NB4 (cell line): ENCODE data around the gene LRRC41.
"Not testable (repeated sequence)": the region's sequence is repeated elsewhere in the genome, so short reads cannot be mapped to it uniquely, and the experiment has no call there.

ENCODE experiments used
- DNase-seq: peaks from one replicate; pipeline ENCODE4 v3.0.0; 2010; ENCODE audit warnings: low read depth
- H3K4me3 ChIP-seq: one replicate; pipeline ENCODE4 v1.5.1; 2011; ENCODE audit warnings: mild to moderate bottlenecking, low read depth, low read length, moderate library complexity
- MYC ChIP-seq: IDR thresholded peaks from 2 replicates; pipeline ENCODE4 v1.6.1; 2011; ENCODE audit warnings: low read depth, low read length
- POLR2A ChIP-seq: IDR thresholded peaks from 2 replicates; pipeline ENCODE4 v1.6.1; 2011; ENCODE audit warnings: mild to moderate bottlenecking; ENCODE audit not compliant: insufficient read length; ENCODE audit errors: extremely low read depth
- TF ChIP-seq, protein P1 (sequence below): IDR thresholded peaks from one replicate; pipeline ENCODE4 v1.5.1; 2012; ENCODE audit warnings: low read depth, low read length
- TF ChIP-seq, protein P2 (sequence below): IDR thresholded peaks from 2 replicates; pipeline ENCODE4 v1.6.1; 2011; ENCODE audit warnings: low read depth, low read length

LRRC41 gene

DNA sequence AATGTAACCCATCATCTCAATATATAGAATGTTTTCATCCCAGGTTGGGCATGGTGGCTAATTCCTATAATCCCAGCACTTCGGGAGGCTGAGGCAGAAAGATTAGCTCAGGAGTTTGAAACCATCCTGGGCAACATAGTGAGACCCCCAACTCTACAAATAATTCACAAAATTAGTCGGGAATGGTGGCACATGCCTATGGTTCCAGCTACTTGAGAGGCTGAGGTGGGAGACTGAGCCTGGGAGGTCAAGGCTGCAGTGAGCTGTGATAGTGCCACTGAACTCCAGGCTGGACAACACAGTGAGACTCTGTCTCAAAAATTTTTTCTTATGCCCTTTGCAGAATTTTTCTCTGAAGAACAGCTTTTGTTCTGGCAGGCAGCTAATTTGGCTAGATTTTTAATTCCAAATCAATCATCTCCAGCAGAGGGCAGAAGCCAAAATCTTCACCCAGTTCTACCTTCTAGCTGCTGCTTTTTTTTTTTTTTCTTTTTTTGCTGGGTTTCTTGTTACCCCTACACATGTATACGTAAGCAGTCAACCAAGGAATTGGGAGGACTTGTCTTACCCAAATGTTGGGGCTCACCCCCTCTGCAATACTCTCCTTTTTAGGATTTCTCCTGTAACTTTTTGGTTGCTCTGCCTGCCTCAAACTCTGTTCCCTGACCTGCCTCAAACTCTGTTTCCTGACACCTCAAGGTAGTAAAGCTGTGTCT is 58.6 kb downstream of the LRRC41 start:
- TF ChIP-seq, protein P1, sequence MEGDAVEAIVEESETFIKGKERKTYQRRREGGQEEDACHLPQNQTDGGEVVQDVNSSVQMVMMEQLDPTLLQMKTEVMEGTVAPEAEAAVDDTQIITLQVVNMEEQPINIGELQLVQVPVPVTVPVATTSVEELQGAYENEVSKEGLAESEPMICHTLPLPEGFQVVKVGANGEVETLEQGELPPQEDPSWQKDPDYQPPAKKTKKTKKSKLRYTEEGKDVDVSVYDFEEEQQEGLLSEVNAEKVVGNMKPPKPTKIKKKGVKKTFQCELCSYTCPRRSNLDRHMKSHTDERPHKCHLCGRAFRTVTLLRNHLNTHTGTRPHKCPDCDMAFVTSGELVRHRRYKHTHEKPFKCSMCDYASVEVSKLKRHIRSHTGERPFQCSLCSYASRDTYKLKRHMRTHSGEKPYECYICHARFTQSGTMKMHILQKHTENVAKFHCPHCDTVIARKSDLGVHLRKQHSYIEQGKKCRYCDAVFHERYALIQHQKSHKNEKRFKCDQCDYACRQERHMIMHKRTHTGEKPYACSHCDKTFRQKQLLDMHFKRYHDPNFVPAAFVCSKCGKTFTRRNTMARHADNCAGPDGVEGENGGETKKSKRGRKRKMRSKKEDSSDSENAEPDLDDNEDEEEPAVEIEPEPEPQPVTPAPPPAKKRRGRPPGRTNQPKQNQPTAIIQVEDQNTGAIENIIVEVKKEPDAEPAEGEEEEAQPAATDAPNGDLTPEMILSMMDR: peak; percentile 35
- TF ChIP-seq POLR2A: no peak
- H3K4me3 ChIP-seq: no peak overlapping the region
- peak; percentile 52 for DNase-seq

DNA sequence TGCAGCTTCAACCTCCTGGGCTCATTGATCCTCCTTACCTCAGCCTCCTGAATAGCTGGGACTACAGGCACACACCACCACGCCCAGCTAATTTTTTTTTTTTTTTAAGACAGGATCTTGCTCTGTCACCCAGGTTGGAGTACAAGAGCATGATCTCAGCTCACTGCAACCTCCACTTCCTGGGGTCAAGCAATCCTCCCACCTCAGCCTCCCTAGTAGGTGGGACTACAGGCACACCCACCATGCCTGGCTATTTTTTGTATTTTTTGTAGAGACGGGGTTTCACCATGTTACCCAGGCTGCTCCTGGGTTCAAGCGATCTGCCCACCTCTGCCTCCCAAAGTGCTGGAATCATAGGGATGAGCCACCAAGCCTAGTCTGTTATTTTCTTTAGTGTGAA is 59.6 kb downstream of the LRRC41 start:
- H3K4me3 ChIP-seq, DNase-seq: not testable (repeated sequence)

DNA sequence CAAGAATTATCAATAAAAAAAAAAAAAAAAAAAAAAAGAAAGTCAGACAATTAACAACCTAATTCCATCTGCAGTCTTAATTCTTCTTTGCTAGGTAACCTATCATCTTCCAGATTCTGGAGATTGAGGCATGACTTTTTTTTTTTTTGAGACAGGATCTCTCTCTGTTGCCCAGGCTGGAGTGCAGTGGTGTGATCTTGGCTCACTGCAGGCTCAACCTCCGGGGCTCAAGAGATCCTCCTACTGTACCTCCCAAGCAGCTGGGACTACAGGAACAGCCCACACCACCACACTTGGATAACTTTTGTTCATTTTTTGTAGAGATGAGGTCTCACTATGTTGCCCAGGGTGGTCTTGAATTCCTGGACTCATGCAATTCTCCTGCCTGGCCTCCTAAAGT is 60.5 kb downstream of the LRRC41 start:
- TF ChIP-seq MYC (no peak), POLR2A (no peak)
- TF ChIP-seq, protein P1: no peak
- TF ChIP-seq, protein P2, sequence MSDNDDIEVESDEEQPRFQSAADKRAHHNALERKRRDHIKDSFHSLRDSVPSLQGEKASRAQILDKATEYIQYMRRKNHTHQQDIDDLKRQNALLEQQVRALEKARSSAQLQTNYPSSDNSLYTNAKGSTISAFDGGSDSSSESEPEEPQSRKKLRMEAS: no peak
- DNase-seq: no peak
- no peak overlapping the region for H3K4me3 ChIP-seq

DNA sequence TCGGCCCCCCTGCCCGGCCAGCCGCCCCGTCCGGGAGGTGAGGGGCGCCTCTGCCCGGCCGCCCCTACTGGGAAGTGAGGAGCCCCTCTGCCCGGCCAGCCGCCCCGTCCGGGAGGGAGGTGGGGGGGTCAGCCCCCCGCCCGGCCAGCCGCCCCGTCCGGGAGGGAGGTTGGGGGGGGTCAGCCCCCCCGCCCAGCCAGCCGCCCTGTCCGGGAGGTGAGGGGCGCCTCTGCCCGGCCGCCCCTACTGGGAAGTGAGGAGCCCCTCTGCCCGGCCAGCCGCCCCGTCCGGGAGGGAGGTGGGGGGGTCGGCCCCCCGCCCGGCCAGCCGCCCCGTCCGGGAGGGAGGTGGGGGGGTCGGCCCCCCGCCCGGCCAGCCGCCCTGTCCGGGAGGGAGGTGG is 61.7 kb downstream of the LRRC41 start:
- not testable (repeated sequence) for H3K4me3 ChIP-seq, DNase-seq

DNA sequence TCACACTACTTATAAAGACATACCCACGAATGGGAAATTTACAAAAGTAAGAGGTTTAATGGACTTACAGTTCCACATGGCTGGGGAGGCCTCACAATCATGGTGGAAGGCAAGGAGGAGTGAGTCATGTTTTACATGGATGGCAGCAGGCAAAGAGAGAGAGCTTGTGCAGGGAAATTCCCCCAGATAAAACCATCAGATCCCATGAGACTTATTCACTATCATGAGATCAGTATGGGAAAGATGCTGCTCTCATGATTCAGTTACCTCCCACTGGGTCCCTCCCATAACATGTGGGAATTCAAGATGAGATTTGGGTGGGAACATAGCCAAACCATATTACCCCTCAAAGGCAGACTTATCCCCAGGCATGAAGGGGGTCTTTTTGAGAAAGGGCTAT is 64.6 kb downstream of the LRRC41 start:
- not testable (repeated sequence) for H3K4me3 ChIP-seq
- peak; percentile 15 for DNase-seq

DNA sequence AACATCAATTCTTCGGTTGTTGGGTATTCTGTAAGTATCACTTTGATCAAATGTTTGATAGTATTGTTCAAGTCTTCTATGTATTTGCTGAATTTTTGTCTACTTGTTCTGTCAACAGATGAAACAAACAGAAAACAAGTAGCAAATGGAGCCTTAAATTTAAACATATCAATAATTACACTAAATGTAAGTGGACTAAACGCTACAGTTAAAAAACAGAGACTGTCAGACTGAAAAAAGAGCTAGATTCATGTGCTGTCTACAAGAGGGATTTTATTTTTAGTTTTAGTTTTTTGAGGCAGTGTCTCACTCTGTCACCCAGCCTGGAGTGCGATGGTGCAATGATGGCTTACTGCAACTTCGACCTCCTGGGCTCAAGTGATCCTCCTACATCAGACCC is 66.5 kb downstream of the LRRC41 start:
- no peak for DNase-seq
- no peak overlapping the region for H3K4me3 ChIP-seq
- TF ChIP-seq, protein P1: no peak
- TF ChIP-seq, protein P2: no peak
- TF ChIP-seq POLR2A (no peak), MYC (no peak)

DNA sequence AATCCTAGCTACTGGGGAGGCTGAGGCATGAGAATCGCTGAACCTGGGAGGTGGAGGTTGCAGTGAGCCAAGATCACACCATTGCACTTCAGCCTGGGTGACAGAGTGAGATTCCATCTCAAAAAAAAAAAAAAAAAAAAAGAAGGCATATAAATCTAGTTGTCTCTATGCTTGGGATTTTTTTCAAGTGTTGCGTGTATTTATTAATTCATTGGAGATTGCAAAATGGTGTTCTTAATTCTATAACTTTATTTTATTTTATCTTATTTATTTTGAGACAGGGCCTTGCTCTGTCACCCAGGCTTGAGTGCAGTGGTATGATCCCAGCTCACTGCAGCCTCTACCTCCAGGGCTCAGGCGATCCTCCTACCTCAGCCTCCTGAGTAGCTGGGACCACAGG is 72.2 kb downstream of the LRRC41 start:
- not testable (repeated sequence) for H3K4me3 ChIP-seq, DNase-seq
